ENCODE measurements around the gene EN1.

EN1 gene

GRCh38 chr2:118810766-118811165, 36.7 kb downstream of the EN1 start:
- TF ChIP-seq CTCF (IDR thresholded peaks at IDR 0.05; ENCODE audit: low read depth, low read length, missing control alignments) = no peak
- in situ Hi-C loops (cut with HindIII; ENCODE audit: low sequenced_read_pairs) = no loop called here
- no peak overlapping the region for H3K4me3 ChIP-seq (ENCODE audit: low read depth, low read length)
- DNase-seq (ENCODE audit: low read depth) = no peak

GRCh38 chr2:118808429-118808809, 39.0 kb downstream of the EN1 start:
- no peak for DNase-seq (ENCODE audit: low read depth)
- in situ Hi-C loops (cut with HindIII; ENCODE audit: low sequenced_read_pairs) = no loop called here
- TF ChIP-seq CTCF (IDR thresholded peaks at IDR 0.05; ENCODE audit: low read depth, low read length, missing control alignments) = no peak
- peak overlapping the region; percentile 0 for H3K4me3 ChIP-seq (ENCODE audit: low read depth, low read length)

- no peak overlapping the region for H3K4me3 ChIP-seq (ENCODE audit: low read depth, low read length)
Measured at GRCh38 chr2:118807668-118808428, 39.6 kb downstream of the EN1 start.

GRCh38 chr2:118806797-118807667, 40.4 kb downstream of the EN1 start:
- no peak for DNase-seq (ENCODE audit: low read depth)
- no peak overlapping the region for H3K4me3 ChIP-seq (ENCODE audit: low read depth, low read length)
- no peak for TF ChIP-seq CTCF (IDR thresholded peaks at IDR 0.05; ENCODE audit: low read depth, low read length, missing control alignments)
- in situ Hi-C loops (cut with HindIII; ENCODE audit: low sequenced_read_pairs) = no loop called here

More at GRCh38 chr2:118807668-118808428, 39.6 kb downstream of the EN1 start:
- no peak for TF ChIP-seq CTCF (IDR thresholded peaks at IDR 0.05; ENCODE audit: low read depth, low read length, missing control alignments)
- no peak for DNase-seq (ENCODE audit: low read depth)
- in situ Hi-C loops (cut with HindIII; ENCODE audit: low sequenced_read_pairs) = no loop called here

GRCh38 chr2:118805064-118805690, 42.3 kb downstream of the EN1 start:
- DNase-seq (ENCODE audit: low read depth) = no peak
- no peak overlapping the region for H3K4me3 ChIP-seq (ENCODE audit: low read depth, low read length)
- in situ Hi-C loops (cut with HindIII; ENCODE audit: low sequenced_read_pairs) = no loop called here
- no peak for TF ChIP-seq CTCF (IDR thresholded peaks at IDR 0.05; ENCODE audit: low read depth, low read length, missing control alignments)

- TF ChIP-seq CTCF (IDR thresholded peaks at IDR 0.05; ENCODE audit: low read depth, low read length, missing control alignments) = no peak
- in situ Hi-C loops (cut with HindIII; ENCODE audit: low sequenced_read_pairs) = no loop called here
Measured at GRCh38 chr2:118803012-118803411, 44.4 kb downstream of the EN1 start.

More at GRCh38 chr2:118803012-118803411, 44.4 kb downstream of the EN1 start:
- H3K4me3 ChIP-seq (ENCODE audit: low read depth, low read length) = no peak overlapping the region
- DNase-seq (ENCODE audit: low read depth) = no peak

Data from astrocyte of the cerebellum (primary cell).